GM21576 (cell line): ENCODE measurements around the gene GPSM1.

Experiments
- ATAC-seq: cut with Tn5 transposase; IDR thresholded peaks from one replicate; pipeline ENCODE4 v1.9.1; 2021; ENCODE audit warnings: mild to moderate bottlenecking, moderate library complexity; ENCODE audit not compliant: unreplicated experiment

Gene GPSM1

DNA sequence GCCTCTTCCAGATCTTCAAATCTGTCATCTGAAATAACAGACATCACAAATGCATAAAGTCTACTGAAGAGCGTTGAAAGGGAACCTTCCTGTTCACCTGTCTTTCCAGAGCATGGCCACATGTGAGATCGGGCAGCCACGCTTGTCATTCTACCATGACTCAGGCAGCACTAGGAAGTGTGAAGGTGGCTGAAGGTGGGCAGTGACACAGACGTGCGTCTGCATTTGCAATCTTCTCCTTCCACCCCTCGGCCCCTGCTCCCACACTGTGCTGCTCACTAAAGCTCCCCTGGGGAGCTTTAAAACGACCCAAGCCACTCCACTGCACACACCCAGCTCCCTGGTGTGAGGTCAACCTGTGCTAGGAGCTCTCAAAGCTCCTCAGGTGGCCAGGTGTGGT is 80.6 kb downstream of the GPSM1 start:
- no peak for ATAC-seq
